ENCODE data around the gene SOX3. TPM values are rescaled to one million over a fixed set of nuclear protein-coding genes. Genes with fewer than 3 reads are reported as not detected.
A peak's percentile ranks its signal among the peaks of the same experiment; 100 is the strongest.

The SOX3 gene
- total RNA-seq, 1 experiment from 2014 or later: 16.3 TPM

- Mint-ChIP-seq H3K4me1 (peaks cover 31% of the 10 kb centered on the region), H3K27ac (no peak overlapping the region), H3K27me3 (ENCODE audit: low read depth) (peaks cover 90% of the 10 kb centered on the region), H3K36me3 (no peaks in the 10 kb centered on the region), H3K9me3 (no peaks in the 10 kb centered on the region), H3K4me3 (peak overlapping the region; percentile 77)
- ATAC-seq: no peak; the same call in 1 of the 2 replicates
- ChIA-PET POLR2A (no interaction called here), CTCF (interaction anchor here (0.6 to 2.5 kb wide), 29 partner anchors 16 to 472 kb away, joined by 3 to 29 read pairs (median 5); a partner anchor contains a TSS)
- TF ChIP-seq ESRRA (CRISPR knock-in tag; IDR thresholded peaks at IDR 0.05; ENCODE audit: borderline replicate concordance) (no peak), TEAD1 (CRISPR knock-in tag; IDR thresholded peaks at IDR 0.05) (no peak), ZBTB43 (CRISPR knock-in tag; IDR thresholded peaks at IDR 0.05) (no peak), RORB (CRISPR knock-in tag; IDR thresholded peaks at IDR 0.05) (no peak)
- DNase-seq (ENCODE audit: low spot score): no peak
Observed at GRCh38 chrX:140507223-140507981, 2.5 kb upstream of the SOX3 start.

GRCh38 chrX:140505421-140506337 lies 810 bp upstream of the SOX3 start:
- H3K36me3 Mint-ChIP-seq: no peaks in the 10 kb centered on the region
- peaks cover 35% of the 10 kb centered on the region for H3K4me1 Mint-ChIP-seq
- H3K4me3 Mint-ChIP-seq: peak overlapping the region; percentile 77
- H3K9me3 Mint-ChIP-seq: no peaks in the 10 kb centered on the region
- CTCF ChIA-PET: interaction anchor here (1.1 kb wide), 2 partner anchors 151 to 471 kb away, joined by 3 read pairs; no protein-coding TSS in a partner anchor
- peaks cover 90% of the 10 kb centered on the region for H3K27me3 Mint-ChIP-seq (ENCODE audit: low read depth)
- DNase-seq (ENCODE audit: low spot score) (peak; percentile 30), ATAC-seq (0 out of 2 replicates have a peak, but pooled peaks have one; percentile 1)
- TF ChIP-seq JAZF1 (CRISPR knock-in tag; IDR thresholded peaks at IDR 0.05): no peak
- no peak for TF ChIP-seq E2F4 (CRISPR knock-in tag; IDR thresholded peaks at IDR 0.05; ENCODE audit: borderline replicate concordance, low read depth)
- no peak for TF ChIP-seq E2F5 (CRISPR knock-in tag; IDR thresholded peaks at IDR 0.05)
- H3K27ac Mint-ChIP-seq: no peak overlapping the region
- POLR2A ChIA-PET: interaction anchor here (0.7 to 1.1 kb wide), 2 partner anchors 52 to 65 kb away, joined by 3 read pairs; no protein-coding TSS in a partner anchor

GRCh38 chrX:140503714-140504351 lies 1.0 kb downstream of the SOX3 start:
- TF ChIP-seq FOXP1 (CRISPR knock-in tag; IDR thresholded peaks at IDR 0.05; ENCODE audit: borderline replicate concordance): no peak
- no peak for TF ChIP-seq CDX4 (CRISPR knock-in tag; IDR thresholded peaks at IDR 0.05; ENCODE audit: borderline replicate concordance)
- no peak for TF ChIP-seq NFYB (CRISPR knock-in tag; conservative IDR thresholded peaks at IDR 0.05; ENCODE audit: low read depth)
- no peak for TF ChIP-seq ZNF671 (CRISPR knock-in tag; IDR thresholded peaks at IDR 0.05)
- TF ChIP-seq IRF1 (CRISPR knock-in tag; IDR thresholded peaks at IDR 0.05): no peak
- no peak for TF ChIP-seq E2F4 (CRISPR knock-in tag; IDR thresholded peaks at IDR 0.05; ENCODE audit: borderline replicate concordance, low read depth)
- no peak for TF ChIP-seq ARID4B (CRISPR knock-in tag; IDR thresholded peaks at IDR 0.05; ENCODE audit: borderline replicate concordance)
- no peak for TF ChIP-seq EMX1 (CRISPR knock-in tag; IDR thresholded peaks at IDR 0.05)
- ATAC-seq (peak; percentile 6), DNase-seq (ENCODE audit: low spot score) (peak; percentile 40)
- Mint-ChIP-seq H3K27ac (no peak overlapping the region), H3K36me3 (no peaks in the 10 kb centered on the region), H3K27me3 (ENCODE audit: low read depth) (peaks cover 84% of the 10 kb centered on the region), H3K4me3 (peak overlapping the region; percentile 76), H3K9me3 (no peaks in the 10 kb centered on the region), H3K4me1 (peaks cover 37% of the 10 kb centered on the region)
- ChIA-PET CTCF (interaction anchor here (1.6 to 2.0 kb wide), 2 partner anchors 447 to 453 kb away, joined by 4 to 7 read pairs; no protein-coding TSS in a partner anchor), POLR2A (interaction anchor here (1.7 kb wide), 1 partner anchor 65 kb away, joined by 7 read pairs; no protein-coding TSS in a partner anchor)
